Testis (tissue), 2 donors: ENCODE data around the gene SNAI1.

Source experiments
- POLR2A ChIP-seq: fragments of 450-650 bp; IDR thresholded peaks from one replicate; pipeline ENCODE4 v1.6.1; 2017; ENCODE audit warnings: antibody characterized with exemption, mild to moderate bottlenecking, moderate library complexity
- TF ChIP-seq, protein P1 (sequence below), 3 experiments: fragments of 450-650 bp in 2 of 3; fragments of 200-600 bp in 1 of 3; sonication (generic) in 1 of 3; IDR thresholded peaks; one replicate each; pipeline ENCODE4 v1.5.1; 2016 to 2019; ENCODE audit warnings: antibody characterized with exemption in 3 of 3, mild to moderate bottlenecking in 2 of 3, moderate library complexity in 1 of 3

DNA sequence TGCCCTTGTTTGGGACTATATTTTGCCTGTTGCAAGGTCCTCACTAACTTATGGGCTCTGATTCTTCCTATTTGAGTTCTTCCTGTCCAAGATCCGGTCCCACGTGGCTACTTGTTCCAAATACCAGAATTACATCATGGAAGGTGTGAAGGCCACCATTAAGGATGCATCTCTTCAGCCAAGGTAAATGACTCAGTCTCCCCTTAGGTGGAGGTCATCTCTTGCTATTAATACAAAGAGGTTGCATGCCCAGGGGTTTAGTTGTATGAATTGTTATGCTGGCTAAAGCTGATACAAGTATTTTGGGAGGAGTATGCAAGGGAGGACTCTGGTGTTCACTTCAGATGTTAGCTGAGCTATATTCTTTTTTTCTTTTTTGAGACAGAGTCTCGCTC lies 37.5 kb upstream of the SNAI1 start:
- TF ChIP-seq, protein P1, sequence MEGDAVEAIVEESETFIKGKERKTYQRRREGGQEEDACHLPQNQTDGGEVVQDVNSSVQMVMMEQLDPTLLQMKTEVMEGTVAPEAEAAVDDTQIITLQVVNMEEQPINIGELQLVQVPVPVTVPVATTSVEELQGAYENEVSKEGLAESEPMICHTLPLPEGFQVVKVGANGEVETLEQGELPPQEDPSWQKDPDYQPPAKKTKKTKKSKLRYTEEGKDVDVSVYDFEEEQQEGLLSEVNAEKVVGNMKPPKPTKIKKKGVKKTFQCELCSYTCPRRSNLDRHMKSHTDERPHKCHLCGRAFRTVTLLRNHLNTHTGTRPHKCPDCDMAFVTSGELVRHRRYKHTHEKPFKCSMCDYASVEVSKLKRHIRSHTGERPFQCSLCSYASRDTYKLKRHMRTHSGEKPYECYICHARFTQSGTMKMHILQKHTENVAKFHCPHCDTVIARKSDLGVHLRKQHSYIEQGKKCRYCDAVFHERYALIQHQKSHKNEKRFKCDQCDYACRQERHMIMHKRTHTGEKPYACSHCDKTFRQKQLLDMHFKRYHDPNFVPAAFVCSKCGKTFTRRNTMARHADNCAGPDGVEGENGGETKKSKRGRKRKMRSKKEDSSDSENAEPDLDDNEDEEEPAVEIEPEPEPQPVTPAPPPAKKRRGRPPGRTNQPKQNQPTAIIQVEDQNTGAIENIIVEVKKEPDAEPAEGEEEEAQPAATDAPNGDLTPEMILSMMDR (IDR thresholded peaks at IDR 0.05) = no peak
- TF ChIP-seq POLR2A = no peak
